GM12878 (cell line): ENCODE data around the gene ITSN1. TPM values are rescaled to one million over a fixed set of nuclear protein-coding genes. Genes with fewer than 3 reads are reported as not detected.

ENCODE experiments used
- ATF2 ChIP-seq: IDR thresholded peaks from 2 replicates; pipeline ENCODE4 v1.6.1; 2012; ENCODE audit warnings: low read length, inconsistent platforms
- BCL3 ChIP-seq: IDR thresholded peaks from 2 replicates; pipeline ENCODE4 v1.6.1; 2011; ENCODE audit warnings: borderline replicate concordance, low read depth, mild to moderate bottlenecking, moderate library complexity, low read length; ENCODE audit not compliant: insufficient read depth, poor library complexity, severe bottlenecking
- CBFB ChIP-seq: IDR thresholded peaks from 2 replicates; pipeline ENCODE4 v1.6.1; 2016; ENCODE audit warnings: antibody characterized with exemption, low read depth
- CEBPB ChIP-seq, 2 experiments: fragments of 150-350 bp in 1 of 2; IDR thresholded peaks; 2 replicates each; pipeline ENCODE4 v1.6.1; 2012 to 2014; ENCODE audit warnings: low read depth in 2 of 2, low read length in 2 of 2, borderline replicate concordance in 1 of 2, inconsistent platforms in 1 of 2
- CREB1 ChIP-seq: IDR thresholded peaks from 2 replicates; pipeline ENCODE4 v1.6.1; 2012; ENCODE audit warnings: low read depth, mild to moderate bottlenecking, inconsistent platforms
- HDAC2 ChIP-seq: fragments of 200-600 bp; sonication (generic); IDR thresholded peaks from 2 replicates; pipeline ENCODE4 v1.6.1; 2017
- JUNB ChIP-seq: IDR thresholded peaks from 2 replicates; pipeline ENCODE4 v1.6.1; 2016; ENCODE audit warnings: antibody characterized with exemption, mild to moderate bottlenecking
- KLF5 ChIP-seq: fragments of 450-650 bp; IDR thresholded peaks from 2 replicates; pipeline ENCODE4 v1.6.1; 2014; ENCODE audit warnings: mild to moderate bottlenecking; ENCODE audit not compliant: partially characterized antibody
- NR2C2 ChIP-seq: IDR thresholded peaks from 2 replicates; pipeline ENCODE4 v1.6.1; 2011; ENCODE audit warnings: borderline replicate concordance, low read depth; ENCODE audit not compliant: control insufficient read depth, insufficient read length
- NR2F1 ChIP-seq: fragments of 450-650 bp; conservative IDR thresholded peaks from 2 replicates; pipeline ENCODE4 v1.6.1; 2017; ENCODE audit warnings: mild to moderate bottlenecking
- NRF1 ChIP-seq: conservative IDR thresholded peaks from 2 replicates; pipeline ENCODE4 v1.6.1; 2011; ENCODE audit warnings: mild to moderate bottlenecking, low read depth, low read length, improper control_type of control experiment
- PAX5 ChIP-seq: IDR thresholded peaks from 2 replicates; pipeline ENCODE4 v1.6.1; 2011; ENCODE audit warnings: low read depth, low read length, borderline replicate concordance
- RFX5 ChIP-seq: IDR thresholded peaks from 2 replicates; pipeline ENCODE4 v1.6.1; 2011; ENCODE audit warnings: low read depth, low read length, improper control_type of control experiment
- SREBF2 ChIP-seq: IDR thresholded peaks from 2 replicates; pipeline ENCODE4 v1.6.1; 2012; ENCODE audit warnings: mild to moderate bottlenecking, low read length
- YY1 ChIP-seq: IDR thresholded peaks from 2 replicates; pipeline ENCODE4 v1.6.1; 2011; ENCODE audit warnings: low read depth, mild to moderate bottlenecking, low read length
- polyA plus RNA-seq, 11 experiments: library from polyadenylated mRNA; depleted of rRNA in 4 of 11; unstranded in 6 of 11; stranded (reverse) in 5 of 11; fragments of >200 nt; fragmentation: Nextera tagmentation in 4 of 11; fragmentation: Illumina TruSeq in 1 of 11; extraction: Ambion mirVana in 4 of 11; extraction: Trizol in 1 of 11; gene quantifications; 1 replicate in 1 of 11; 2 replicates in 10 of 11; pipeline versions ENCODE4 v1.2.1 to v1.2.3, GENCODE V29; 2011 to 2016; ENCODE audit warnings: inconsistent platforms in 2 of 11, missing spikeins in 2 of 11, low read depth in 1 of 11
- total RNA-seq, 4 experiments: library from RNA; depleted of rRNA in 3 of 4; stranded (reverse); fragments of >200 nt in 3 of 4; fragmentation: Illumina TruSeq in 1 of 4; extraction: Trizol in 1 of 4; gene quantifications; 2 replicates each; pipeline versions ENCODE4 v1.2.1 to v1.2.3, GENCODE V29; 2013 to 2021
- TF ChIP-seq, protein P1 (sequence below): fragments of 450-650 bp; IDR thresholded peaks from 2 replicates; pipeline ENCODE4 v1.6.1; 2018; ENCODE audit warnings: borderline replicate concordance, mild to moderate bottlenecking; ENCODE audit not compliant: partially characterized antibody
- TF ChIP-seq, protein P2 (sequence below): IDR thresholded peaks from 2 replicates; pipeline ENCODE4 v1.6.1; 2011; ENCODE audit warnings: low read depth, mild to moderate bottlenecking, low read length, moderate library complexity, borderline replicate concordance; ENCODE audit errors: extremely low read depth
- TF ChIP-seq, protein P3 (sequence below): fragments of 450-650 bp; IDR thresholded peaks from 2 replicates; pipeline ENCODE4 v1.6.1; 2016; ENCODE audit warnings: mild to moderate bottlenecking
- TF ChIP-seq, protein P4 (sequence below): fragments of 450-650 bp; formaldehyde crosslinking; IDR thresholded peaks from 2 replicates; pipeline ENCODE4 v1.4.0; 2022; ENCODE audit warnings: mild to moderate bottlenecking, moderate library complexity

Gene ITSN1
- total and polyA plus RNA-seq, 10 of the 15 experiments (the other 5 are each of a cell fraction or from before 2014, with no cell fraction given), result 0.89 to 10.6 (median 4.8) TPM

GRCh38 chr21:33924079-33924765 lies 281.9 kb downstream of the ITSN1 start (continued):
- TF ChIP-seq CEBPB (IDR thresholded peaks at IDR 0.05; ENCODE audit: borderline replicate concordance in 1 of 2, low read depth in 2 of 2, low read length in 2 of 2) (no peak), NR2C2 (no peak), CBFB (no peak), HDAC2 (no peak), ATF2 (no peak), BCL3 (no peak), NR2F1 (no peak), RFX5 (no peak; the same call in 1 of the 2 replicates), PAX5 (no peak), JUNB (no peak), CREB1 (no peak), SREBF2 (no peak), NRF1 (no peak), KLF5 (no peak), YY1 (peak; percentile 79)
- TF ChIP-seq, protein P1, sequence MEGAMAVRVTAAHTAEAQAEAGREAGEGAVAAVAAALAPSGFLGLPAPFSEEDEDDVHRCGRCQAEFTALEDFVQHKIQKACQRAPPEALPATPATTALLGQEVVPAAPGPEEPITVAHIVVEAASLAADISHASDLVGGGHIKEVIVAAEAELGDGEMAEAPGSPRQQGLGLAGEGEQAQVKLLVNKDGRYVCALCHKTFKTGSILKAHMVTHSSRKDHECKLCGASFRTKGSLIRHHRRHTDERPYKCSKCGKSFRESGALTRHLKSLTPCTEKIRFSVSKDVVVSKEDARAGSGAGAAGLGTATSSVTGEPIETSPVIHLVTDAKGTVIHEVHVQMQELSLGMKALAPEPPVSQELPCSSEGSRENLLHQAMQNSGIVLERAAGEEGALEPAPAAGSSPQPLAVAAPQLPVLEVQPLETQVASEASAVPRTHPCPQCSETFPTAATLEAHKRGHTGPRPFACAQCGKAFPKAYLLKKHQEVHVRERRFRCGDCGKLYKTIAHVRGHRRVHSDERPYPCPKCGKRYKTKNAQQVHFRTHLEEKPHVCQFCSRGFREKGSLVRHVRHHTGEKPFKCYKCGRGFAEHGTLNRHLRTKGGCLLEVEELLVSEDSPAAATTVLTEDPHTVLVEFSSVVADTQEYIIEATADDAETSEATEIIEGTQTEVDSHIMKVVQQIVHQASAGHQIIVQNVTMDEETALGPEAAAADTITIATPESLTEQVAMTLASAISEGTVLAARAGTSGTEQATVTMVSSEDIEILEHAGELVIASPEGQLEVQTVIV, result no peak
- TF ChIP-seq, protein P2, sequence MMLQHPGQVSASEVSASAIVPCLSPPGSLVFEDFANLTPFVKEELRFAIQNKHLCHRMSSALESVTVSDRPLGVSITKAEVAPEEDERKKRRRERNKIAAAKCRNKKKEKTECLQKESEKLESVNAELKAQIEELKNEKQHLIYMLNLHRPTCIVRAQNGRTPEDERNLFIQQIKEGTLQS, result no peak
- TF ChIP-seq, protein P3, sequence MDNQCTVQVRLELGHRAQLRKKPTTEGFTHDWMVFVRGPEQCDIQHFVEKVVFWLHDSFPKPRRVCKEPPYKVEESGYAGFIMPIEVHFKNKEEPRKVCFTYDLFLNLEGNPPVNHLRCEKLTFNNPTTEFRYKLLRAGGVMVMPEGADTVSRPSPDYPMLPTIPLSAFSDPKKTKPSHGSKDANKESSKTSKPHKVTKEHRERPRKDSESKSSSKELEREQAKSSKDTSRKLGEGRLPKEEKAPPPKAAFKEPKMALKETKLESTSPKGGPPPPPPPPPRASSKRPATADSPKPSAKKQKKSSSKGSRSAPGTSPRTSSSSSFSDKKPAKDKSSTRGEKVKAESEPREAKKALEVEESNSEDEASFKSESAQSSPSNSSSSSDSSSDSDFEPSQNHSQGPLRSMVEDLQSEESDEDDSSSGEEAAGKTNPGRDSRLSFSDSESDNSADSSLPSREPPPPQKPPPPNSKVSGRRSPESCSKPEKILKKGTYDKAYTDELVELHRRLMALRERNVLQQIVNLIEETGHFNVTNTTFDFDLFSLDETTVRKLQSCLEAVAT, result no peak
- TF ChIP-seq, protein P4, sequence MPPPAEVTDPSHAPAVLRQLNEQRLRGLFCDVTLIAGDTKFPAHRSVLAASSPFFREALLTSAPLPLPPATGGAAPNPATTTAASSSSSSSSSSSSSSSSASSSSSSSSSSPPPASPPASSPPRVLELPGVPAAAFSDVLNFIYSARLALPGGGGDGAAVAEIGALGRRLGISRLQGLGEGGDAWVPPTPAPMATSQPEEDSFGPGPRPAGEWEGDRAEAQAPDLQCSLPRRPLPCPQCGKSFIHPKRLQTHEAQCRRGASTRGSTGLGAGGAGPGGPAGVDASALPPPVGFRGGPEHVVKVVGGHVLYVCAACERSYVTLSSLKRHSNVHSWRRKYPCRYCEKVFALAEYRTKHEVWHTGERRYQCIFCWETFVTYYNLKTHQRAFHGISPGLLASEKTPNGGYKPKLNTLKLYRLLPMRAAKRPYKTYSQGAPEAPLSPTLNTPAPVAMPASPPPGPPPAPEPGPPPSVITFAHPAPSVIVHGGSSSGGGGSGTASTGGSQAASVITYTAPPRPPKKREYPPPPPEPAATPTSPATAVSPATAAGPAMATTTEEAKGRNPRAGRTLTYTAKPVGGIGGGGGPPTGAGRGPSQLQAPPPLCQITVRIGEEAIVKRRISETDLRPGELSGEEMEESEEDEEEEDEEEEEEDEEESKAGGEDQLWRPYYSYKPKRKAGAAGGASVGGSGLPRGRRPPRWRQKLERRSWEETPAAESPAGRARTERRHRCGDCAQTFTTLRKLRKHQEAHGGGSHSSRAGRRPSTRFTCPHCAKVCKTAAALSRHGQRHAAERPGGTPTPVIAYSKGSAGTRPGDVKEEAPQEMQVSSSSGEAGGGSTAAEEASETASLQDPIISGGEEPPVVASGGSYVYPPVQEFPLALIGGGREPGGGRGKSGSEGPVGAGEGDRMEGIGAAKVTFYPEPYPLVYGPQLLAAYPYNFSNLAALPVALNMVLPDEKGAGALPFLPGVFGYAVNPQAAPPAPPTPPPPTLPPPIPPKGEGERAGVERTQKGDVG (CRISPR knock-in tag), result no peak
